ENCODE data around the gene PRKCQ.

GRCh38 chr10:6595499-6595898 is 15.4 kb upstream of the PRKCQ start:
- no peak for TF ChIP-seq CTCF (IDR thresholded peaks at IDR 0.05; ENCODE audit: insufficient read depth, low read depth, low read length)
- no peak for TF ChIP-seq EZH2 (IDR thresholded peaks at IDR 0.05; ENCODE audit: insufficient read depth, low read length)
